GM12878 (cell line): ENCODE measurements around the gene EHBP1. TPM values are rescaled to one million over a fixed set of nuclear protein-coding genes. Genes with fewer than 3 reads are reported as not detected.

Experiments used
- ATAC-seq: fragments of 200-7000 bp; cut with Tn5 transposase; 3 replicates; pipeline ENCODE4 v1.9.1; 2020; ENCODE audit warnings: mild to moderate bottlenecking, moderate library complexity
- BruUV-seq: library from RNA; stranded (reverse); fragments of 400-500 nt; replicated peaks from 2 replicates; lab custom pipeline; 2021; lab: Mats Ljungman, UMichigan
- CTCF ChIA-PET: fragments of 300-600 bp; sonication (Branson Sonifier 250); formaldehyde crosslinking; extraction: SDS; loops from one replicate; lab custom pipeline; 2021; ENCODE audit warnings: inconsistent platforms; lab: Yijun Ruan, JAX
- POLR2A ChIA-PET: fragments of 350-600 bp; formaldehyde crosslinking; extraction: SDS; loops from one replicate; lab custom pipeline; 2021; ENCODE audit warnings: inconsistent platforms; lab: Charles Lee
- RAD21 ChIA-PET: fragments of 300-600 bp; sonication (Branson Sonifier 250); formaldehyde crosslinking; loops from one replicate; lab custom pipeline; 2023; ENCODE audit warnings: antibody characterized with exemption; ENCODE audit not compliant: unreplicated experiment; lab: Charles Lee
- SMC1A ChIA-PET: fragments of 300-600 bp; sonication (Branson Sonifier 250); formaldehyde crosslinking; loops from one replicate; lab custom pipeline; 2023; ENCODE audit not compliant: unreplicated experiment, uncharacterized antibody; lab: Charles Lee
- DNase-seq: peaks from one replicate; pipeline ENCODE4 v3.0.0-alpha.2; 2011; ENCODE audit warnings: low read depth, low spot score
- FAIRE-seq: peaks from 3 replicates; lab custom pipeline; 2011; peaks lifted over from hg19 to GRCh38; lab: Jason Lieb, UNC
- H2AFZ ChIP-seq: 2 replicates; pipeline ENCODE4 v1.6.0; 2011; ENCODE audit warnings: low read depth, low read length, control low read depth; ENCODE audit not compliant: control insufficient read depth
- H3K27ac ChIP-seq: 2 replicates; pipeline ENCODE4 v1.5.1; 2011; ENCODE audit warnings: control low read depth; ENCODE audit not compliant: control insufficient read depth, insufficient read depth
- H3K27me3 ChIP-seq, 2 experiments: replicated peaks in 1 of 2; 2 replicates each; pipeline versions ENCODE4 v1.6.0 to v1.6.1; 2011; ENCODE audit warnings: low read length in 1 of 2; ENCODE audit not compliant: control insufficient read depth in 2 of 2, insufficient read depth in 2 of 2
- H3K36me3 ChIP-seq, 2 experiments: 2 replicates each; pipeline ENCODE4 v1.5.1; 2011; ENCODE audit warnings: low read length in 1 of 2; ENCODE audit not compliant: control insufficient read depth in 2 of 2, insufficient read depth in 2 of 2
- H3K4me1 ChIP-seq: 2 replicates; pipeline ENCODE4 v1.6.1; 2011; ENCODE audit warnings: mild to moderate bottlenecking, low read length, moderate library complexity, mixed read lengths; ENCODE audit not compliant: control insufficient read depth, insufficient read depth
- H3K4me2 ChIP-seq: 2 replicates; pipeline ENCODE4 v1.6.0; 2011; ENCODE audit warnings: control low read depth; ENCODE audit not compliant: control insufficient read depth, insufficient read depth
- H3K4me3 ChIP-seq: fragments of 200-600 bp; sonication (generic); 2 replicates; pipeline ENCODE4 v1.5.1; 2016
- H3K79me2 ChIP-seq: 2 replicates; pipeline ENCODE4 v1.6.0; 2011; ENCODE audit warnings: low read length; ENCODE audit not compliant: control insufficient read depth, insufficient read depth
- H3K9ac ChIP-seq: 2 replicates; pipeline ENCODE4 v1.8.0; 2011; ENCODE audit warnings: low read length, control low read depth, mixed read lengths; ENCODE audit not compliant: control insufficient read depth, insufficient read depth
- H3K9me3 ChIP-seq: replicated peaks from 3 replicates; pipeline ENCODE4 v1.5.1; 2011; ENCODE audit warnings: mild to moderate bottlenecking, low read length; ENCODE audit not compliant: control insufficient read depth, insufficient read depth
- H4K20me1 ChIP-seq: 2 replicates; pipeline ENCODE4 v1.6.0; 2011; ENCODE audit not compliant: control insufficient read depth, insufficient read depth
- ASH2L ChIP-seq: fragments of 300-600, 200-600 bp; sonication (generic); IDR thresholded peaks from 2 replicates; pipeline ENCODE4 v1.6.1; 2017; ENCODE audit warnings: low read depth, mild to moderate bottlenecking, borderline replicate concordance
- BMI1 ChIP-seq: fragments of 450-650 bp; IDR thresholded peaks from 2 replicates; pipeline ENCODE4 v1.6.1; 2016; ENCODE audit warnings: mild to moderate bottlenecking, moderate library complexity, borderline replicate concordance
- HDAC2 ChIP-seq: fragments of 200-600 bp; sonication (generic); IDR thresholded peaks from 2 replicates; pipeline ENCODE4 v1.6.1; 2017
- PML ChIP-seq: IDR thresholded peaks from 2 replicates; pipeline ENCODE4 v1.6.1; 2012; ENCODE audit warnings: low read length, inconsistent platforms
- RAD51 ChIP-seq: fragments of 450-650 bp; IDR thresholded peaks from 2 replicates; pipeline ENCODE4 v1.6.1; 2016; ENCODE audit warnings: moderate library complexity, mild to moderate bottlenecking, inconsistent platforms
- RUNX3 ChIP-seq: IDR thresholded peaks from 2 replicates; pipeline ENCODE4 v1.6.1; 2012; ENCODE audit warnings: low read length, inconsistent platforms
- WRNIP1 ChIP-seq: IDR thresholded peaks from 2 replicates; pipeline ENCODE4 v1.6.1; 2011; ENCODE audit warnings: low read depth, low read length, improper control_type of control experiment, borderline replicate concordance
- WGBS: methylation state at CpG from one replicate; pipeline ENCODE4 v1.1.6; 2016; ENCODE audit warnings: low lambda C conversion rate; ENCODE audit not compliant: insufficient replicate concordance, insufficient coverage; ENCODE audit errors: missing lambda C conversion rate; 5-methylcytosine and 5-hydroxymethylcytosine counted together
- in situ Hi-C: fragments of 300-500 bp; cut with MboI; formaldehyde crosslinking; loops from 9 replicates; pipeline ENCODE4 v1.14.3; 2018; ENCODE audit warnings: mixed read lengths
- intact Hi-C: fragments of 100-400 bp; cut with micrococcal nuclease; formaldehyde crosslinking; loops from one replicate; pipeline ENCODE4 v1.14.2; 2022; ENCODE audit not compliant: unreplicated experiment
- polyA plus RNA-seq, 11 experiments: library from polyadenylated mRNA; depleted of rRNA in 4 of 11; unstranded in 6 of 11; stranded (reverse) in 5 of 11; fragments of >200 nt; fragmentation: Nextera tagmentation in 4 of 11; fragmentation: Illumina TruSeq in 1 of 11; extraction: Ambion mirVana in 4 of 11; extraction: Trizol in 1 of 11; gene quantifications; 1 replicate in 1 of 11; 2 replicates in 10 of 11; pipeline versions ENCODE4 v1.2.1 to v1.2.3, GENCODE V29; 2011 to 2016; ENCODE audit warnings: inconsistent platforms in 2 of 11, missing spikeins in 2 of 11, low read depth in 1 of 11
- total RNA-seq, 4 experiments: library from RNA; depleted of rRNA in 3 of 4; stranded (reverse); fragments of >200 nt in 3 of 4; fragmentation: Illumina TruSeq in 1 of 4; extraction: Trizol in 1 of 4; gene quantifications; 2 replicates each; pipeline versions ENCODE4 v1.2.1 to v1.2.3, GENCODE V29; 2013 to 2021
- TF ChIP-seq, protein P1 (sequence below): IDR thresholded peaks from 2 replicates; pipeline ENCODE4 v1.6.1; 2011; ENCODE audit warnings: mild to moderate bottlenecking, low read depth, low read length, moderate library complexity; ENCODE audit not compliant: insufficient replicate concordance
- TF ChIP-seq, protein P2 (sequence below): fragments of 450-650 bp; IDR thresholded peaks from 2 replicates; pipeline ENCODE4 v1.6.1; 2016; ENCODE audit warnings: mild to moderate bottlenecking

EHBP1 gene
- total and polyA plus RNA-seq, 10 of the 15 experiments (the other 5 are each of a cell fraction or from before 2014, with no cell fraction given): 5.7 to 26.1 (median 13.6) TPM

- no peaks in the 10 kb centered on the region for H3K36me3 ChIP-seq
- intact Hi-C loops: loop anchor here (10.0 kb wide), 1 partner anchor 270 kb away; the partner anchor contains the start of gene OTX1
- no TSS peak for BruUV-seq
- H4K20me1 ChIP-seq: no peaks in the 10 kb centered on the region; the same call in 1 of the 2 replicates
- no peak overlapping the region for H2AFZ ChIP-seq
- no peak overlapping the region for H3K4me3 ChIP-seq
- CTCF ChIA-PET: interaction anchor here (0.6 to 0.9 kb wide), 2 partner anchors 327 to 604 kb away, joined by 3 read pairs; no protein-coding TSS in a partner anchor
- ATAC-seq (no peak), DNase-seq (no peak), FAIRE-seq (no peak)
- H3K4me1 ChIP-seq: no peaks in the 10 kb centered on the region
- no peaks in the 10 kb centered on the region for H3K79me2 ChIP-seq
- POLR2A ChIA-PET: no interaction called here
- in situ Hi-C loops: loop anchor here (10.0 kb wide), 2 partner anchors 700 to 760 kb away; no protein-coding TSS in a partner anchor
- H3K27ac ChIP-seq: no peak overlapping the region
- TF ChIP-seq RAD51 (no peak), PML (no peak), RUNX3 (no peak), HDAC2 (no peak), BMI1 (no peak), WRNIP1 (no peak), ASH2L (no peak)
- TF ChIP-seq, protein P1, sequence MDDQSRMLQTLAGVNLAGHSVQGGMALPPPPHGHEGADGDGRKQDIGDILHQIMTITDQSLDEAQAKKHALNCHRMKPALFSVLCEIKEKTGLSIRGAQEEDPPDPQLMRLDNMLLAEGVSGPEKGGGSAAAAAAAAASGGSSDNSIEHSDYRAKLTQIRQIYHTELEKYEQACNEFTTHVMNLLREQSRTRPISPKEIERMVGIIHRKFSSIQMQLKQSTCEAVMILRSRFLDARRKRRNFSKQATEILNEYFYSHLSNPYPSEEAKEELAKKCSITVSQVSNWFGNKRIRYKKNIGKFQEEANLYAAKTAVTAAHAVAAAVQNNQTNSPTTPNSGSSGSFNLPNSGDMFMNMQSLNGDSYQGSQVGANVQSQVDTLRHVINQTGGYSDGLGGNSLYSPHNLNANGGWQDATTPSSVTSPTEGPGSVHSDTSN: no peak
- TF ChIP-seq, protein P2, sequence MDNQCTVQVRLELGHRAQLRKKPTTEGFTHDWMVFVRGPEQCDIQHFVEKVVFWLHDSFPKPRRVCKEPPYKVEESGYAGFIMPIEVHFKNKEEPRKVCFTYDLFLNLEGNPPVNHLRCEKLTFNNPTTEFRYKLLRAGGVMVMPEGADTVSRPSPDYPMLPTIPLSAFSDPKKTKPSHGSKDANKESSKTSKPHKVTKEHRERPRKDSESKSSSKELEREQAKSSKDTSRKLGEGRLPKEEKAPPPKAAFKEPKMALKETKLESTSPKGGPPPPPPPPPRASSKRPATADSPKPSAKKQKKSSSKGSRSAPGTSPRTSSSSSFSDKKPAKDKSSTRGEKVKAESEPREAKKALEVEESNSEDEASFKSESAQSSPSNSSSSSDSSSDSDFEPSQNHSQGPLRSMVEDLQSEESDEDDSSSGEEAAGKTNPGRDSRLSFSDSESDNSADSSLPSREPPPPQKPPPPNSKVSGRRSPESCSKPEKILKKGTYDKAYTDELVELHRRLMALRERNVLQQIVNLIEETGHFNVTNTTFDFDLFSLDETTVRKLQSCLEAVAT: no peak
- H3K9me3 ChIP-seq: peaks cover 8% of the 10 kb centered on the region
- H3K4me2 ChIP-seq: no peak overlapping the region
- H3K9ac ChIP-seq: no peak overlapping the region
- 62% methylated on average over 2 of the region's 2 CpGs for WGBS
- no peaks in the 10 kb centered on the region for H3K27me3 ChIP-seq
- RAD21 ChIA-PET: interaction anchor here (1.1 kb wide), 1 partner anchor 327 kb away, joined by 9 read pairs; no protein-coding TSS in a partner anchor
- SMC1A ChIA-PET: interaction anchor here (0.9 to 1.1 kb wide), 2 partner anchors 9 to 324 kb away, joined by 3 read pairs; no protein-coding TSS in a partner anchor
Observed at GRCh38 chr2:62784341-62784740, 78.8 kb downstream of the EHBP1 start.
